AG04449 (cell line): Measurements from ENCODE around the gene PRKG1.

Experiments
- CTCF ChIA-PET: fragments of 350-600 bp; formaldehyde crosslinking; extraction: SDS; loops from one replicate; lab custom pipeline; 2021; ENCODE audit warnings: antibody characterized with exemption; lab: Yijun Ruan, JAX
- POLR2A ChIA-PET: fragments of 400-600, 350-600 bp; formaldehyde crosslinking; extraction: SDS; loops from one replicate; lab custom pipeline; 2020; ENCODE audit warnings: antibody characterized with exemption, inconsistent platforms; lab: Yijun Ruan, JAX
- DNase-seq: peaks from one replicate; pipeline ENCODE4 v3.0.0-alpha.2; 2010; ENCODE audit warnings: low read depth, low spot score
- H3K4me3 ChIP-seq: 2 replicates; pipeline ENCODE4 v1.5.1; 2011; ENCODE audit warnings: low read depth, mild to moderate bottlenecking, control low read depth, low read length
- TF ChIP-seq, protein P1 (sequence below): IDR thresholded peaks from one replicate; pipeline ENCODE4 v1.5.1; 2011; ENCODE audit warnings: mild to moderate bottlenecking, moderate library complexity, low read length, control low read depth, inconsistent platforms; ENCODE audit not compliant: insufficient read depth; ENCODE audit errors: missing control alignments

The PRKG1 gene

GRCh38 chr10:51314481-51314880 is 240.2 kb downstream of the PRKG1 start:
- DNase-seq, result no peak
- ChIA-PET POLR2A (interaction anchor here (0.6 kb wide), 1 partner anchor 59 kb away, joined by 4 read pairs; no protein-coding TSS in a partner anchor), CTCF (interaction anchor here (1.2 kb wide), 1 partner anchor 15 kb away, joined by 3 read pairs; no protein-coding TSS in a partner anchor)
- no peak overlapping the region for H3K4me3 ChIP-seq
- TF ChIP-seq, protein P1, sequence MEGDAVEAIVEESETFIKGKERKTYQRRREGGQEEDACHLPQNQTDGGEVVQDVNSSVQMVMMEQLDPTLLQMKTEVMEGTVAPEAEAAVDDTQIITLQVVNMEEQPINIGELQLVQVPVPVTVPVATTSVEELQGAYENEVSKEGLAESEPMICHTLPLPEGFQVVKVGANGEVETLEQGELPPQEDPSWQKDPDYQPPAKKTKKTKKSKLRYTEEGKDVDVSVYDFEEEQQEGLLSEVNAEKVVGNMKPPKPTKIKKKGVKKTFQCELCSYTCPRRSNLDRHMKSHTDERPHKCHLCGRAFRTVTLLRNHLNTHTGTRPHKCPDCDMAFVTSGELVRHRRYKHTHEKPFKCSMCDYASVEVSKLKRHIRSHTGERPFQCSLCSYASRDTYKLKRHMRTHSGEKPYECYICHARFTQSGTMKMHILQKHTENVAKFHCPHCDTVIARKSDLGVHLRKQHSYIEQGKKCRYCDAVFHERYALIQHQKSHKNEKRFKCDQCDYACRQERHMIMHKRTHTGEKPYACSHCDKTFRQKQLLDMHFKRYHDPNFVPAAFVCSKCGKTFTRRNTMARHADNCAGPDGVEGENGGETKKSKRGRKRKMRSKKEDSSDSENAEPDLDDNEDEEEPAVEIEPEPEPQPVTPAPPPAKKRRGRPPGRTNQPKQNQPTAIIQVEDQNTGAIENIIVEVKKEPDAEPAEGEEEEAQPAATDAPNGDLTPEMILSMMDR, result no peak

GRCh38 chr10:51318399-51319172 is 244.3 kb downstream of the PRKG1 start:
- POLR2A ChIA-PET, result no interaction called here
- no peak for DNase-seq
- H3K4me3 ChIP-seq, result no peak overlapping the region
- TF ChIP-seq, protein P1, result no peak
- CTCF ChIA-PET, result interaction anchor here (1.2 kb wide), 1 partner anchor 13 kb away, joined by 4 read pairs; no protein-coding TSS in a partner anchor

GRCh38 chr10:51319173-51319435 is 244.8 kb downstream of the PRKG1 start:
- TF ChIP-seq, protein P1, result no peak
- H3K4me3 ChIP-seq, result no peak overlapping the region
- DNase-seq, result no peak
- POLR2A ChIA-PET, result no interaction called here
- CTCF ChIA-PET, result no interaction called here

DNA sequence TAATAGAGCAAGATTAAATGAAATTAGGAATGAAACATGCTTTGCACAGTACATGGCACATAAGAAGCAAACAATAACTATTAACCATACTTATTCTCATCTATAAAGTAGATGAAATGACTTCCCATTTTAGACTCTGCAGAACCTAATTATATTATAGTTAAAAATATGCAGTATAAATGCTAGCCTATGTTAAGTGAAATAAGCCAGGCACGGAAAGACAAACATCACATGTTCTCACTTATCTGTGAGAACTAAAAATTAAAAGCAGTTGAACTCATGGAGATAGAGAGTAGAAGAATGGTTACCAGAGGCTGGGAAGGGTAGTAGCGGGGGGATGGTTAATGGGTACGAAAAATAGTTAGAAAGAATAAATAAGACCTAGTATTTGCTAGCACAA is 247.0 kb downstream of the PRKG1 start:
- H3K4me3 ChIP-seq, result no peak overlapping the region
- ChIA-PET POLR2A (no interaction called here), CTCF (no interaction called here)
- TF ChIP-seq, protein P1, result no peak
- no peak for DNase-seq

DNA sequence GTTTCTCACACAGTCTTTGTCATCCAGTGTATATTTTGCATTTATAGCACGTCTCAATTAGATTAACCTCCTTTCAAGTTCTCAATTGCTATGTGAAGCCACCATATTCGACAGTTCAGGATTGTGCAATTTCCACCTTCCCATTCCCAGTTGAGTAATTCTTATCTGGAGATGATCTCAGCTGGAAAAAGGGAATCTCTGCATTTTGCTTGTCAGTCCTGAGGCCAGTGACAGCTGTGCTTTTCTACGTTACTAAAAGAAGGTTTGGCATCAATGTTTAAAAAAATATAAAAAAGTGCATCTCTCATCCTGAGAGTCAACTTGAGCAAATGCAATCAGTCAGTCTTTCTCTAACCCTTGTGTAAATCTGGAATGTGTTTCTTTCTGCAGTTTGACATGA is 247.7 kb downstream of the PRKG1 start:
- no peak for DNase-seq
- CTCF ChIA-PET, result no interaction called here
- TF ChIP-seq, protein P1, result no peak
- H3K4me3 ChIP-seq, result no peak overlapping the region
- POLR2A ChIA-PET, result no interaction called here

DNA sequence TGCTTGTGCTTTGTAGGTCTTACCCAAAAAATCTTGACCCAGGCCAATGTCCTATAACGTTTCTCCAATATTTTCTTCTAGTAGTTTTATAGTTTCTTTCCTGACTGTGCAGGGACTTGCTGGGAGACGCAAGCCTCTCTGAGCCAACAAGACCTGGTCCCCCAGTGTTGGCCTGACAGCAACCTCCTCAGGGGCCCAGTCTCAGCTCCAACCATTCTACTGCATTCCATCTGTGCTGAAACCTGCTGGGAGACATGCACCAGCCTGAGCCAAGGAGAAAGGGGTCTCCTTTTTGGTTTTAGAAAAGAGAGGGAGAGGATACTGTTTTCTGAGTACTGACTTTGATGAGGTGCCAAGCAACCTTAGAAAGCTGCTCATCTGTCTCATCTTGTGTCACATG is 251.4 kb downstream of the PRKG1 start:
- ChIA-PET POLR2A (no interaction called here), CTCF (no interaction called here)
- DNase-seq, result no peak
- no peak overlapping the region for H3K4me3 ChIP-seq
- TF ChIP-seq, protein P1, result no peak
